Body of pancreas (tissue), 4 donors: ENCODE data around the gene ESM1. TPM values are rescaled to one million over a fixed set of nuclear protein-coding genes. Genes with fewer than 3 reads are reported as not detected.
"Not testable (repeated sequence)": the region's sequence is repeated elsewhere in the genome, so short reads cannot be mapped to it uniquely, and the experiment has no call there.

Source experiments
- ATAC-seq: fragments of 150-250 bp; one replicate; pipeline ENCODE4 v1.9.1; 2016
- DNase-seq, 4 donors: peaks; one replicate each; pipeline ENCODE4 v3.0.0-alpha.2; 2019
- H3K27ac ChIP-seq, 4 donors: fragments of 200-600 bp; sonication (generic); 1 replicate in 3 of 4; 2 replicates in 1 of 4; pipeline versions ENCODE4 v1.5.1 to v1.6.1; 2016 to 2019; ENCODE audit warnings: mild to moderate bottlenecking in 1 of 4, mixed read lengths in 1 of 4, moderate library complexity in 1 of 4
- H3K27me3 ChIP-seq, 2 donors: fragments of 200-600 bp; sonication (generic); one replicate each; pipeline ENCODE4 v1.6.0; 2016; ENCODE audit warnings: mild to moderate bottlenecking in 1 of 2
- H3K36me3 ChIP-seq, 2 donors: fragments of 200-600 bp; sonication (generic); replicated peaks in 1 of 2; 2 replicates each; pipeline ENCODE4 v1.5.1; 2016; ENCODE audit warnings: low read depth in 2 of 2; ENCODE audit not compliant: insufficient read depth in 1 of 2
- H3K4me1 ChIP-seq: fragments of 200-600 bp; sonication (generic); one replicate; pipeline ENCODE4 v1.6.0; 2016
- H3K4me3 ChIP-seq, 2 donors: fragments of 200-600 bp; sonication (generic); 1 replicate in 1 of 2; 2 replicates in 1 of 2; pipeline ENCODE4 v1.5.1; 2016 to 2019
- H3K9me3 ChIP-seq, 3 donors: fragments of 200-600 bp; sonication (generic); 1 replicate in 2 of 3; 2 replicates in 1 of 3; pipeline ENCODE4 v1.5.1; 2016
- POLR2A ChIP-seq, 3 donors: fragments of 450-650 bp; IDR thresholded peaks; one replicate each; pipeline ENCODE4 v1.6.1; 2016; ENCODE audit warnings: antibody characterized with exemption in 3 of 3, mild to moderate bottlenecking in 2 of 3
- WGBS, 2 donors: methylation state at CpG; one replicate each; pipeline ENCODE4 v1.1.5; 2017; 5-methylcytosine and 5-hydroxymethylcytosine counted together
- intact Hi-C: fragments of 100-400 bp; cut with DNase I; formaldehyde crosslinking; loops from one replicate; pipeline ENCODE4 v1.15.1; 2023
- total RNA-seq, 2 donors: library from RNA; depleted of rRNA; stranded (reverse); fragments of >200 nt; gene quantifications; one replicate each; pipeline ENCODE4 v1.1.0, GENCODE V29; 2016
- TF ChIP-seq, protein P1 (sequence below), 7 experiments: fragments of 450-650 bp in 4 of 7; fragments of 200-600 bp in 3 of 7; sonication (generic) in 3 of 7; IDR thresholded peaks; one replicate each; pipeline ENCODE4 v1.5.1; 2016 to 2019; ENCODE audit warnings: antibody characterized with exemption in 7 of 7

ESM1 gene
- total RNA-seq, 2 donors from 2014 or later = 0.52 TPM; not detected in 1

- intact Hi-C loops = no loop called here
- Histone ChIP-seq H3K9me3 (no peaks in the 10 kb centered on the region), H3K36me3 (no peaks in the 10 kb centered on the region), H3K27ac (no peak overlapping the region), H3K4me1 (no peaks in the 10 kb centered on the region), H3K27me3 (no peaks in the 10 kb centered on the region), H3K4me3 (no peak overlapping the region)
- DNase-seq = no peak
- 43 to 56% methylated on average over 2 of the region's 2 CpGs for WGBS, 2 donors
- TF ChIP-seq, protein P1, sequence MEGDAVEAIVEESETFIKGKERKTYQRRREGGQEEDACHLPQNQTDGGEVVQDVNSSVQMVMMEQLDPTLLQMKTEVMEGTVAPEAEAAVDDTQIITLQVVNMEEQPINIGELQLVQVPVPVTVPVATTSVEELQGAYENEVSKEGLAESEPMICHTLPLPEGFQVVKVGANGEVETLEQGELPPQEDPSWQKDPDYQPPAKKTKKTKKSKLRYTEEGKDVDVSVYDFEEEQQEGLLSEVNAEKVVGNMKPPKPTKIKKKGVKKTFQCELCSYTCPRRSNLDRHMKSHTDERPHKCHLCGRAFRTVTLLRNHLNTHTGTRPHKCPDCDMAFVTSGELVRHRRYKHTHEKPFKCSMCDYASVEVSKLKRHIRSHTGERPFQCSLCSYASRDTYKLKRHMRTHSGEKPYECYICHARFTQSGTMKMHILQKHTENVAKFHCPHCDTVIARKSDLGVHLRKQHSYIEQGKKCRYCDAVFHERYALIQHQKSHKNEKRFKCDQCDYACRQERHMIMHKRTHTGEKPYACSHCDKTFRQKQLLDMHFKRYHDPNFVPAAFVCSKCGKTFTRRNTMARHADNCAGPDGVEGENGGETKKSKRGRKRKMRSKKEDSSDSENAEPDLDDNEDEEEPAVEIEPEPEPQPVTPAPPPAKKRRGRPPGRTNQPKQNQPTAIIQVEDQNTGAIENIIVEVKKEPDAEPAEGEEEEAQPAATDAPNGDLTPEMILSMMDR (IDR thresholded peaks at IDR 0.05) = no peak
- TF ChIP-seq POLR2A (IDR thresholded peaks at IDR 0.05) = no peak
- ATAC-seq = no peak
Observed at GRCh38 chr5:55030220-55030619, 44.8 kb upstream of the ESM1 start.

DNA sequence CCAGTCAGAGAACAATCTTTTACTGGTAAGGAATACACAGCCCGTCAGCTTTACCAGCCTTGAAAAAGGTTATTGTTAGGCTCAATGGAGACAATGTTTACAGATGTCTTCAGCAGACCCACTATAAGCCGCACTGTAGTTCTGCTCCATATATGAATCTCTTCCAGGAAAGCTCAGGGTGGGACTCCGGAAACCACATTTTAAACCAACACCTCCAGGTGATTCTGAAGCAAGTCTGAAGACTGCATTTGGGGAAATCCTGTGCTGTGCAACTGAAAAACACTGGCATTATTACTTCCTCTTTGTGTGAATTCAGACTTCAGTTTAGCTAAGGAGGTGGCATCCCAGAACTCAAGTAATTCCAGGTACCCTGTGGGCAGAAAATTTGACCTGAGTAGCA, 42.2 kb upstream of the ESM1 start:
- Histone ChIP-seq H3K4me3 (no peak overlapping the region), H3K36me3 (no peaks in the 10 kb centered on the region), H3K27ac (no peak overlapping the region), H3K4me1 (no peaks in the 10 kb centered on the region), H3K27me3 (no peaks in the 10 kb centered on the region), H3K9me3 (no peaks in the 10 kb centered on the region)
- DNase-seq (no peak), ATAC-seq (no peak)
- WGBS, 2 donors = 65 to 78% methylated on average over 3 of the region's 3 CpGs
- intact Hi-C loops = no loop called here
- no peak for TF ChIP-seq POLR2A (IDR thresholded peaks at IDR 0.05)

- ATAC-seq = no peak
- Histone ChIP-seq H3K27me3 (no peaks in the 10 kb centered on the region), H3K4me1 (no peaks in the 10 kb centered on the region), H3K36me3 (no peaks in the 10 kb centered on the region), H3K27ac (no peak overlapping the region), H3K4me3 (no peak overlapping the region), H3K9me3 (no peaks in the 10 kb centered on the region)
- DNase-seq = no peak
- intact Hi-C loops = no loop called here
- WGBS, 2 donors = 33 to 50% methylated on average over 2 of the region's 2 CpGs
- no peak for TF ChIP-seq POLR2A (IDR thresholded peaks at IDR 0.05)
- TF ChIP-seq, protein P1 (IDR thresholded peaks at IDR 0.05) = no peak
Observed at GRCh38 chr5:55022450-55022849, 37.1 kb upstream of the ESM1 start.

GRCh38 chr5:55021821-55022220, 36.4 kb upstream of the ESM1 start:
- ATAC-seq = no peak
- Histone ChIP-seq H3K27me3 (no peaks in the 10 kb centered on the region), H3K27ac (no peak overlapping the region), H3K9me3 (no peaks in the 10 kb centered on the region), H3K4me3 (no peak overlapping the region), H3K36me3 (no peaks in the 10 kb centered on the region), H3K4me1 (no peaks in the 10 kb centered on the region)
- 55 to 70% methylated on average over 4 of the region's 4 CpGs for WGBS, 2 donors
- no peak for TF ChIP-seq POLR2A (IDR thresholded peaks at IDR 0.05)
- TF ChIP-seq, protein P1 (IDR thresholded peaks at IDR 0.05) = no peak
- intact Hi-C loops = no loop called here
- DNase-seq = no peak

GRCh38 chr5:55021410-55021809, 36.0 kb upstream of the ESM1 start:
- WGBS, 2 donors = 56 to 62% methylated on average over 6 of the region's 6 CpGs
- H3K27me3 ChIP-seq = no peaks in the 10 kb centered on the region
- intact Hi-C loops = no loop called here
- no peak overlapping the region for H3K4me3 ChIP-seq
- no peak overlapping the region for H3K27ac ChIP-seq
- no peaks in the 10 kb centered on the region for H3K36me3 ChIP-seq
- no peak for TF ChIP-seq POLR2A (IDR thresholded peaks at IDR 0.05)
- TF ChIP-seq, protein P1 (IDR thresholded peaks at IDR 0.05) = no peak
- no peaks in the 10 kb centered on the region for H3K4me1 ChIP-seq
- DNase-seq = no peak
- ATAC-seq = no peak
- no peaks in the 10 kb centered on the region for H3K9me3 ChIP-seq

DNA sequence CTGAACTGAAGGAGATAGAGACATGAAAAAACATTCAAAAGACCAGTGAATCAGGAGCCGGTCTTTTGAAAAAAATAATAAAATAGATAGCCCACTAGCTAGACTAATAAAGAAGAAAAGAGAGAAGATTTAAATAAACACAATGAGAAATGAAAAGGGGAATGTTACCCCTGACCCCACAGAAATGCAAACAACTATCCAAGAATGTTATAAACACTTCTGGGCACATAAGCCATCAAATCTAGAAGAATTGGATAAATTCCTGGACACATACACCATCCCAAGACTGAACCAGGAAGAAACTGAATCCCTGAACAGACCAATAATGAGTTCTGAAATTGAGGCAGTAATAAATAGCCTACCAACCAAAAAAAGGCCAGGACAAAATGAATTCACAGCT, 24.8 kb upstream of the ESM1 start:
- intact Hi-C loops = not testable (repeated sequence)

More for the DNA sequence above, 24.8 kb upstream of the ESM1 start:
- not testable (repeated sequence) for DNase-seq, H3K4me1 ChIP-seq, H3K27ac ChIP-seq, H3K4me3 ChIP-seq, H3K27me3 ChIP-seq, ATAC-seq, H3K36me3 ChIP-seq
- peaks cover 0 to 11% (median 0%) of the 10 kb centered on the region in 3 donors for H3K9me3 ChIP-seq
- 61 to 80% methylated on average over 1 of the region's 1 CpG for WGBS, 2 donors
